Suprapubic skin (tissue), 2 donors: ENCODE data around the gene ZC3H8.

ENCODE experiments used
- EP300 ChIP-seq: sonication (generic); formaldehyde crosslinking; IDR thresholded peaks from one replicate; pipeline ENCODE4 v1.6.1; 2017; ENCODE audit warnings: antibody characterized with exemption
- POLR2A ChIP-seq, 2 donors: fragments of 450-650 bp; IDR thresholded peaks; one replicate each; pipeline ENCODE4 v1.6.1; 2017; ENCODE audit warnings: antibody characterized with exemption in 2 of 2, mild to moderate bottlenecking in 2 of 2, moderate library complexity in 2 of 2

DNA sequence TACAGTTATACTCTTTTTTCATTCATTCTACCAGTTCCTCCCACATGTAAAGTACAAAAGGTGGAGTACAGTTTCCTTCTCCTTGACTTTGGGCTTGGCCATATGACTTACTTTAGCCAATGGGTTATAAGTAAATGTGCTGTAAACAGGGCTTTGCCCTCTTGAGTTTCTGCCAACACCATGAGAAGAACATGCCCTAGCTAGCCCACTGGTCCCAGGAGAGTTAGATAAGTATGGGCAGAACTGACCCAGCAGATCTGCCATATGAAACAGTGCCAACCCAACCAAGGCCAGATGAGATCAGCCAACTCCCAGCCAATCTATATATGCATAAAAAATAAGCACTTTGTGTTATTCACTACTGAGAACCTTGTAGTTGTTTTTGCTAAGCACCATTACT lies 25.5 kb downstream of the ZC3H8 start:
- TF ChIP-seq POLR2A (IDR thresholded peaks at IDR 0.05) (no peak), EP300 (no peak)
